ENCODE results near the gene PCED1B.

DNA sequence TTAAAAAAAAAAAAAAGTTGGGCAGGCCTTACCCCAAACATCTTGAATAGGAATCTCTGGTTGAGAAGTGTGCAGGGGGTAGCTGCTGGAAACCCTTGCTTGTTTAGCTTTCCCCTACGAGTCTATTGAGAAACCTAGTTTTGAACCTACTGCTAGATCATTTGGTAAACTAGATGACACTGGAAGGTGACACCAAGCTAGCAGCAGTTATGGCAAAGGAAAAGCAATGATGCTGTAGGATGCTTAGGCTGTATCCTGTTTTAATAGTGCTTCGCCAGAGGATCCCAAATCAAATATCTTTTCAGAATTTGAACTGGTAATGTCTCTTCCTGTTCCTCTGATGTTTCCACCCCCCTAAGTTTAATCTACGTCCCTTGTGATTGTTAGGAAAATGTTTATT lies 5.5 kb upstream of the PCED1B start:
- TF ChIP-seq, protein P1, sequence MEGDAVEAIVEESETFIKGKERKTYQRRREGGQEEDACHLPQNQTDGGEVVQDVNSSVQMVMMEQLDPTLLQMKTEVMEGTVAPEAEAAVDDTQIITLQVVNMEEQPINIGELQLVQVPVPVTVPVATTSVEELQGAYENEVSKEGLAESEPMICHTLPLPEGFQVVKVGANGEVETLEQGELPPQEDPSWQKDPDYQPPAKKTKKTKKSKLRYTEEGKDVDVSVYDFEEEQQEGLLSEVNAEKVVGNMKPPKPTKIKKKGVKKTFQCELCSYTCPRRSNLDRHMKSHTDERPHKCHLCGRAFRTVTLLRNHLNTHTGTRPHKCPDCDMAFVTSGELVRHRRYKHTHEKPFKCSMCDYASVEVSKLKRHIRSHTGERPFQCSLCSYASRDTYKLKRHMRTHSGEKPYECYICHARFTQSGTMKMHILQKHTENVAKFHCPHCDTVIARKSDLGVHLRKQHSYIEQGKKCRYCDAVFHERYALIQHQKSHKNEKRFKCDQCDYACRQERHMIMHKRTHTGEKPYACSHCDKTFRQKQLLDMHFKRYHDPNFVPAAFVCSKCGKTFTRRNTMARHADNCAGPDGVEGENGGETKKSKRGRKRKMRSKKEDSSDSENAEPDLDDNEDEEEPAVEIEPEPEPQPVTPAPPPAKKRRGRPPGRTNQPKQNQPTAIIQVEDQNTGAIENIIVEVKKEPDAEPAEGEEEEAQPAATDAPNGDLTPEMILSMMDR (IDR thresholded peaks at IDR 0.05) = no peak
- TF ChIP-seq EZH2phosphoT487 (IDR thresholded peaks at IDR 0.05) (no peak), EZH2 (IDR thresholded peaks at IDR 0.05) (no peak)

Measured in neural progenitor cell (in vitro differentiated cells).